ENCODE measurements around the gene AADACL3.

- TF ChIP-seq CTCF (IDR thresholded peaks at IDR 0.05; ENCODE audit: extremely low read depth in 1 of 2, insufficient read depth in 1 of 2, low read depth in 1 of 2, low read length in 2 of 2) (no peak), POLR2A (IDR thresholded peaks at IDR 0.05; ENCODE audit: low read depth, low read length) (no peak), POLR2AphosphoS5 (IDR thresholded peaks at IDR 0.05; ENCODE audit: insufficient read depth, low read depth, low read length) (no peak), MAX (IDR thresholded peaks at IDR 0.05; ENCODE audit: insufficient read depth, insufficient read length) (no peak)
These were observed 12.5 kb downstream of the AADACL3 start for GRCh38 chr1:12728391-12728790.
